ENCODE data around the gene SLC25A47. TPM values are rescaled to one million over a fixed set of nuclear protein-coding genes. Genes with fewer than 3 reads are reported as not detected.

SLC25A47 gene
- total and polyA plus RNA-seq, 4 donors = 23.7 to 469 (median 291) TPM

- Histone ChIP-seq H3K4me1 (ENCODE audit: control insufficient read depth in 4 of 4, insufficient read depth in 4 of 4, low read length in 3 of 4) (peaks cover 0 to 5% (median under 1%) of the 10 kb centered on the region in 4 donors), H3K27ac (ENCODE audit: low read depth in 1 of 2, low read length in 2 of 2) (no peak overlapping the region), H3K36me3 (ENCODE audit: control insufficient read depth in 4 of 4, insufficient read depth in 3 of 4, low read depth in 1 of 4, low read length in 3 of 4) (peaks cover 0 to 2% (median 0%) of the 10 kb centered on the region in 4 donors), H3K4me3 (ENCODE audit: low read depth in 1 of 3, low read length in 3 of 3) (no peak overlapping the region), H3K9ac (ENCODE audit: low read depth in 1 of 2, low read length in 2 of 2) (no peak overlapping the region), H3K9me3 (ENCODE audit: control insufficient read depth in 4 of 4, low read length in 3 of 4) (no peaks in the 10 kb centered on the region), H3K27me3 (ENCODE audit: control insufficient read depth in 4 of 4, insufficient read depth in 4 of 4, low read length in 3 of 4) (no peaks in the 10 kb centered on the region)
- DNase-seq (ENCODE audit: low spot score) = no peak
- TF ChIP-seq CTCF (IDR thresholded peaks at IDR 0.05; ENCODE audit: low read depth, low read length, missing input control) (no peak), JUND (IDR thresholded peaks at IDR 0.05) (no peak), FOXA1 (IDR thresholded peaks at IDR 0.05) (no peak), FOXA2 (IDR thresholded peaks at IDR 0.05) (no peak), SP1 (IDR thresholded peaks at IDR 0.05) (no peak), GABPA (IDR thresholded peaks at IDR 0.05 in 1 of 2, conservative IDR thresholded peaks at IDR 0.05 in 1 of 2) (no peak), RXRA (IDR thresholded peaks at IDR 0.05) (no peak), NR2F2 (IDR thresholded peaks at IDR 0.05) (no peak)
- TF ChIP-seq, protein P1, sequence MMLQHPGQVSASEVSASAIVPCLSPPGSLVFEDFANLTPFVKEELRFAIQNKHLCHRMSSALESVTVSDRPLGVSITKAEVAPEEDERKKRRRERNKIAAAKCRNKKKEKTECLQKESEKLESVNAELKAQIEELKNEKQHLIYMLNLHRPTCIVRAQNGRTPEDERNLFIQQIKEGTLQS (IDR thresholded peaks at IDR 0.05) = no peak
- WGBS = 92% methylated on average over 12 of the region's 12 CpGs
These were observed 28.8 kb upstream of the SLC25A47 start for GRCh38 chr14:100294213-100294962.

DNA sequence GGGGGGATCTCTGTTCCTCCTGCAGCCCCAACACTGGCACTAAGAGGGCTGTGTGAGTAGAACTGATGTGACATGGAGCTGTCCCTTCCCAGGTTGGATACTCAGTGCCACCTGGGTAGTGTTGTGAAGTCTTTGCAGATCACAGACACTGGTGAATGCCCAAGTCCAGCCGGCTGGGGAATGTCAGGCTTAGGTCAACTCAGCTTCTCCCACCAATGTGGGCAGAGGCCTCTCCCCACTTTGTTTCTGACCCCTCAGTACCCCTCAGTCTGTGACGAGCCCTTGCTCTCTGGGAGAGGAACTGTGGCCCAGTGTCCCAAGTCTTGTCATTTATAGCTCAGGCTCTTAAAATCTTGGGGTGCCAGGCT is 28.2 kb upstream of the SLC25A47 start:
- no peak for TF ChIP-seq NR2F2 (IDR thresholded peaks at IDR 0.05)
- TF ChIP-seq, protein P2, sequence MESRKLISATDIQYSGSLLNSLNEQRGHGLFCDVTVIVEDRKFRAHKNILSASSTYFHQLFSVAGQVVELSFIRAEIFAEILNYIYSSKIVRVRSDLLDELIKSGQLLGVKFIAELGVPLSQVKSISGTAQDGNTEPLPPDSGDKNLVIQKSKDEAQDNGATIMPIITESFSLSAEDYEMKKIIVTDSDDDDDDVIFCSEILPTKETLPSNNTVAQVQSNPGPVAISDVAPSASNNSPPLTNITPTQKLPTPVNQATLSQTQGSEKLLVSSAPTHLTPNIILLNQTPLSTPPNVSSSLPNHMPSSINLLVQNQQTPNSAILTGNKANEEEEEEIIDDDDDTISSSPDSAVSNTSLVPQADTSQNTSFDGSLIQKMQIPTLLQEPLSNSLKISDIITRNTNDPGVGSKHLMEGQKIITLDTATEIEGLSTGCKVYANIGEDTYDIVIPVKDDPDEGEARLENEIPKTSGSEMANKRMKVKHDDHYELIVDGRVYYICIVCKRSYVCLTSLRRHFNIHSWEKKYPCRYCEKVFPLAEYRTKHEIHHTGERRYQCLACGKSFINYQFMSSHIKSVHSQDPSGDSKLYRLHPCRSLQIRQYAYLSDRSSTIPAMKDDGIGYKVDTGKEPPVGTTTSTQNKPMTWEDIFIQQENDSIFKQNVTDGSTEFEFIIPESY (IDR thresholded peaks at IDR 0.05) = no peak
- TF ChIP-seq GABPA (IDR thresholded peaks at IDR 0.05 in 1 of 2, conservative IDR thresholded peaks at IDR 0.05 in 1 of 2) = no peak
- TF ChIP-seq EGR1 (IDR thresholded peaks at IDR 0.05; ENCODE audit: low read depth in 2 of 2) = no peak
- TF ChIP-seq RAD21 (IDR thresholded peaks at IDR 0.05) = no peak
- no peak for TF ChIP-seq YY1 (IDR thresholded peaks at IDR 0.05)
- no peak for TF ChIP-seq FOXA2 (IDR thresholded peaks at IDR 0.05)
- TF ChIP-seq TAF1 (conservative IDR thresholded peaks at IDR 0.05) = no peak
- TF ChIP-seq, protein P1 (IDR thresholded peaks at IDR 0.05) = no peak
- no peak for TF ChIP-seq FOXA1 (IDR thresholded peaks at IDR 0.05)
- no peak for TF ChIP-seq SP1 (IDR thresholded peaks at IDR 0.05)
- no peak for TF ChIP-seq REST (IDR thresholded peaks at IDR 0.05)
- TF ChIP-seq CTCF (IDR thresholded peaks at IDR 0.05; ENCODE audit: low read depth, low read length, missing input control) = no peak
- H3K9me3 ChIP-seq (ENCODE audit: control insufficient read depth in 4 of 4, low read length in 3 of 4) = no peaks in the 10 kb centered on the region
- no peak for DNase-seq (ENCODE audit: low spot score)

More for the DNA sequence above, 28.2 kb upstream of the SLC25A47 start:
- no peak overlapping the region for H3K4me3 ChIP-seq (ENCODE audit: low read depth in 1 of 3, low read length in 3 of 3)
- H3K9ac ChIP-seq (ENCODE audit: low read depth in 1 of 2, low read length in 2 of 2) = no peak overlapping the region
- H3K27ac ChIP-seq (ENCODE audit: low read depth in 1 of 2, low read length in 2 of 2) = no peak overlapping the region
- WGBS = 95% methylated on average over 2 of the region's 2 CpGs
- H3K36me3 ChIP-seq (ENCODE audit: control insufficient read depth in 4 of 4, insufficient read depth in 3 of 4, low read depth in 1 of 4, low read length in 3 of 4) = peaks cover 0 to 2% (median 0%) of the 10 kb centered on the region in 4 donors
- no peaks in the 10 kb centered on the region for H3K27me3 ChIP-seq (ENCODE audit: control insufficient read depth in 4 of 4, insufficient read depth in 4 of 4, low read length in 3 of 4)
- H3K4me1 ChIP-seq (ENCODE audit: control insufficient read depth in 4 of 4, insufficient read depth in 4 of 4, low read length in 3 of 4) = peaks cover 0 to 5% (median under 1%) of the 10 kb centered on the region in 4 donors
